ENCODE results near the gene HDC.

- TF ChIP-seq, protein P1, sequence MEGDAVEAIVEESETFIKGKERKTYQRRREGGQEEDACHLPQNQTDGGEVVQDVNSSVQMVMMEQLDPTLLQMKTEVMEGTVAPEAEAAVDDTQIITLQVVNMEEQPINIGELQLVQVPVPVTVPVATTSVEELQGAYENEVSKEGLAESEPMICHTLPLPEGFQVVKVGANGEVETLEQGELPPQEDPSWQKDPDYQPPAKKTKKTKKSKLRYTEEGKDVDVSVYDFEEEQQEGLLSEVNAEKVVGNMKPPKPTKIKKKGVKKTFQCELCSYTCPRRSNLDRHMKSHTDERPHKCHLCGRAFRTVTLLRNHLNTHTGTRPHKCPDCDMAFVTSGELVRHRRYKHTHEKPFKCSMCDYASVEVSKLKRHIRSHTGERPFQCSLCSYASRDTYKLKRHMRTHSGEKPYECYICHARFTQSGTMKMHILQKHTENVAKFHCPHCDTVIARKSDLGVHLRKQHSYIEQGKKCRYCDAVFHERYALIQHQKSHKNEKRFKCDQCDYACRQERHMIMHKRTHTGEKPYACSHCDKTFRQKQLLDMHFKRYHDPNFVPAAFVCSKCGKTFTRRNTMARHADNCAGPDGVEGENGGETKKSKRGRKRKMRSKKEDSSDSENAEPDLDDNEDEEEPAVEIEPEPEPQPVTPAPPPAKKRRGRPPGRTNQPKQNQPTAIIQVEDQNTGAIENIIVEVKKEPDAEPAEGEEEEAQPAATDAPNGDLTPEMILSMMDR (conservative IDR thresholded peaks at IDR 0.05; ENCODE audit: low read depth, low read length), result no peak
- TF ChIP-seq EZH2 (IDR thresholded peaks at IDR 0.05; ENCODE audit: borderline replicate concordance, low read depth, low read length, poor library complexity, severe bottlenecking), result no peak
Measured at GRCh38 chr15:50252556-50252955, 13.0 kb downstream of the HDC start.
